BLaER1 treated with 17β-estradiol and CSF1 and Interleukin-3, amounts not matched to agents 10 nM and 100 nM (cell line): Measurements from ENCODE around the gene PAQR4.

ENCODE experiments used
- H3K27ac ChIP-seq, 11 experiments: shearing (Covaris generic); formaldehyde crosslinking; 2 replicates each; pipeline ENCODE4 v1.8.1; 2022
- H3K27me3 ChIP-seq, 11 experiments: shearing (Covaris generic); formaldehyde crosslinking; 2 replicates each; pipeline ENCODE4 v1.8.1; 2022
- H3K36me3 ChIP-seq, 11 experiments: shearing (Covaris generic); formaldehyde crosslinking; 2 replicates each; pipeline ENCODE4 v1.8.1; 2022
- H3K4me1 ChIP-seq, 10 experiments: shearing (Covaris generic); formaldehyde crosslinking; 2 replicates each; pipeline ENCODE4 v1.8.1; 2022
- H3K4me2 ChIP-seq, 11 experiments: shearing (Covaris generic); formaldehyde crosslinking; 2 replicates each; pipeline ENCODE4 v1.8.1; 2022
- H3K4me3 ChIP-seq, 10 experiments: shearing (Covaris generic); formaldehyde crosslinking; 2 replicates each; pipeline ENCODE4 v1.8.1; 2022
- H3K9ac ChIP-seq, 11 experiments: shearing (Covaris generic); formaldehyde crosslinking; 2 replicates each; pipeline ENCODE4 v1.8.1; 2022
- H3K9me3 ChIP-seq, 11 experiments: shearing (Covaris generic); formaldehyde crosslinking; replicated peaks in 1 of 11; 2 replicates each; pipeline ENCODE4 v1.8.1; 2022
- H4K20me1 ChIP-seq, 11 experiments: shearing (Covaris generic); formaldehyde crosslinking; 2 replicates each; pipeline ENCODE4 v1.8.1; 2022
- Cebpa-rat ChIP-seq, 11 experiments: shearing (Covaris generic); IDR thresholded peaks; 2 replicates each; pipeline ENCODE4 v1.8.1; 2022

The PAQR4 gene

DNA sequence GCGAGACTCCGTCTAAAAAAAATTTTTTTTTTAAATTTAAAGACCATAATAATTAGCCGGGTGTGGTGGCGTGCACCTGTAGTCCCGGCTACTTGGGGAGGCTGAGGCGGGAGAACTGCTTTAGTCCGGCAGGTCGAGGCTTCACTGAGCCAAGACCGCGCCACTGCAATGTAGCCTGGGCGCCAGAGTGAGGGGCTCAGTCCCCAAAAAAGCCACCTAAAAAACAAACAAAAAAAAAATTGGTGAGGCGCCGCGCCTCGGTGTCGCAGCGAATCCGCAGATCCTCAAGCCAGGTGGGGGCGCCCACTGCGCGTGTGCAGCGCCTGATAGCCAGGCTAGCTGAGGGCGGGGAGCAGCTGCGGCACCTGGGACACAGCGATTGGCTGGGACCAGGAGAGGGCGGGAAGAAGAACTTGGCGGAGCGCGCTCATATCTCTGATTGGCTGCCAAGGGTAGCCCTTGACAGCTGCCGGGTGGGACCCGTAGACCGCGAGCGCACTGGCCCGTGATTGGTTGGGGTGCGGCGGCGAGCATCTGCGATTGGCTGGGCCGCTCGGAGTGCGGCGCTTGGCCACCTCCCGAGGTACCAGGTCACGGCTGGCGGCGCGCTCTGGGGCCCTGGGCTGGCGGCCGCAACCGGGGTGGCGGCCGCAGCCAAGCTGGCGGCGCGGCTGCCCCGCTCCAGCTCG lies 34.6 kb downstream of the PAQR4 start:
- no peaks in the 10 kb centered on the region for H3K36me3 ChIP-seq
- H3K27me3 ChIP-seq: peaks cover 55 to 98% (median 91%) of the 10 kb centered on the region in 11 experiments
- peak overlapping the region in 1 of 11 experiments; percentile 44; a peak in 1 of 22 replicates for H3K9ac ChIP-seq
- H3K4me2 ChIP-seq: peak overlapping the region; percentile 79 to 87 (median 84)
- H4K20me1 ChIP-seq: peaks cover 0 to 21% (median 0%) of the 10 kb centered on the region in 11 experiments; a peak in 6 of 22 replicates
- no peak overlapping the region for H3K27ac ChIP-seq
- H3K4me1 ChIP-seq: peaks cover 31 to 48% (median 37%) of the 10 kb centered on the region in 10 experiments
- H3K4me3 ChIP-seq: peak overlapping the region; percentile 49 to 68 (median 57); a peak in 19 of 20 replicates
- TF ChIP-seq Cebpa-rat (IDR thresholded peaks at IDR 0.05): no peak
- no peaks in the 10 kb centered on the region for H3K9me3 ChIP-seq

- no peaks in the 10 kb centered on the region for H3K9me3 ChIP-seq
- peaks cover 0 to 15% (median 0%) of the 10 kb centered on the region in 11 experiments; a peak in 4 of 22 replicates for H4K20me1 ChIP-seq
- peak overlapping the region; percentile 79 to 87 (median 84) for H3K4me2 ChIP-seq
- H3K27me3 ChIP-seq: peaks cover 49 to 98% (median 85%) of the 10 kb centered on the region in 11 experiments
- H3K4me1 ChIP-seq: peaks cover 35 to 53% (median 42%) of the 10 kb centered on the region in 10 experiments
- no peaks in the 10 kb centered on the region for H3K36me3 ChIP-seq
- H3K4me3 ChIP-seq: peak overlapping the region; percentile 49 to 68 (median 57); a peak in 19 of 20 replicates
- TF ChIP-seq Cebpa-rat (IDR thresholded peaks at IDR 0.05): no peak
- H3K27ac ChIP-seq: no peak overlapping the region
- H3K9ac ChIP-seq: peak overlapping the region in 3 of 11 experiments; percentile 26 to 46 (median 44); a peak in 2 of 22 replicates
These were observed 35.2 kb downstream of the PAQR4 start for GRCh38 chr16:3004319-3004718.

- no peak for TF ChIP-seq Cebpa-rat (IDR thresholded peaks at IDR 0.05)
- Histone ChIP-seq H3K4me1 (peaks cover 35 to 59% (median 43%) of the 10 kb centered on the region in 10 experiments), H3K9ac (no peak overlapping the region), H3K9me3 (no peaks in the 10 kb centered on the region), H3K4me2 (peak overlapping the region in 10 of 11 experiments; percentile 29 to 86 (median 52); a peak in 18 of 22 replicates), H3K4me3 (peak overlapping the region in 4 of 10 experiments; percentile 35 to 58 (median 41); a peak in 6 of 20 replicates), H3K27me3 (peaks cover 44 to 98% (median 85%) of the 10 kb centered on the region in 11 experiments), H3K27ac (no peak overlapping the region), H3K36me3 (no peaks in the 10 kb centered on the region), H4K20me1 (peaks cover 0 to 14% (median 0%) of the 10 kb centered on the region in 11 experiments; a peak in 4 of 22 replicates)
These were observed 35.7 kb downstream of the PAQR4 start for GRCh38 chr16:3004781-3005284.

GRCh38 chr16:3007059-3007956 lies 38.2 kb downstream of the PAQR4 start:
- Histone ChIP-seq H3K9ac (peak overlapping the region in 8 of 11 experiments; percentile 4 to 53 (median 39); a peak in 13 of 22 replicates), H3K27ac (peak overlapping the region in 7 of 11 experiments; percentile 20 to 57 (median 42); a peak in 7 of 22 replicates), H3K4me2 (peak overlapping the region; percentile 89 to 100 (median 99)), H3K4me1 (peaks cover 37 to 60% (median 42%) of the 10 kb centered on the region in 10 experiments), H3K9me3 (no peaks in the 10 kb centered on the region), H4K20me1 (peaks cover 0 to 5% (median 0%) of the 10 kb centered on the region in 11 experiments; a peak in 4 of 22 replicates), H3K27me3 (peaks cover 46 to 97% (median 82%) of the 10 kb centered on the region in 11 experiments), H3K36me3 (no peaks in the 10 kb centered on the region), H3K4me3 (peak overlapping the region; percentile 28 to 64 (median 46); a peak in 19 of 20 replicates)
- no peak for TF ChIP-seq Cebpa-rat (IDR thresholded peaks at IDR 0.05)

DNA sequence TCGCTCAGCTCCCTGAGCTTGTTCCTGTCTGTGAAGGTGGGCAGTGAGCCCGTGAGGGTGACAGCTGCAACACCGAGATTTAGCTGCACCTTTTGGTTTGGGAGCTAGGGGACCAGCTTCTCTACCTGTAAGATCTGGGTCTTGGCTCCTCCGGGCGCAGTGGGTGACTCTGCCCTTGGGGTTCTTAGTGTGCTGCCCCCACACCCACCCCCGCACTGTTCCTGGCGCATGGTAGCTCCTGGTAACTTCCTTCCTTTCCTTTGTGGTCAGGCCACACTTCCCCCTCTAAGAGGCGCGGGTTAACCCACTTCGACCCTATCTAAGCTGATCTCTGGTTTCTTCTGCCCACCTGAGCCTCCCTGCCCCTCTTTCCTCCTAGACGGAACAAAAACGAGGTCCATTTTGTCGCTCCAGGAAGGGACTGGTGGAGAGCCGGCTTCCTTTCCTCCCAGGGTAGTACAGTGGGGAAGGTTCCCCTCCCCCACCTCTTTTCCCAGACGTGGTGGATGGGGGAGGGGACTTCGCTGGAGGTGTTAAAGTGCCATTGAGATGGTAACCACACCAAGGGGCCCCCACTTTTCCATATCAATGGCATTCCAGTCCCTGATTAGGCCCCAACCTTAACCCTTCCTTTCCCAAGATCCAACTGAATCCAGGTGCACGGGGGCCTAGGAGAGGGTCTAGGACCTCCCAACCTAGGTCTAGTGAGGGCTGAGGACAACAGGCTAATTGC lies 39.0 kb downstream of the PAQR4 start:
- Histone ChIP-seq H3K27me3 (peaks cover 54 to 97% (median 82%) of the 10 kb centered on the region in 11 experiments), H3K4me1 (peaks cover 41 to 64% (median 49%) of the 10 kb centered on the region in 10 experiments), H3K9ac (peak overlapping the region in 9 of 11 experiments; percentile 4 to 53 (median 37); a peak in 14 of 22 replicates), H3K4me3 (peak overlapping the region; percentile 28 to 64 (median 46)), H3K36me3 (no peaks in the 10 kb centered on the region), H3K9me3 (no peaks in the 10 kb centered on the region), H4K20me1 (peaks cover 0 to 9% (median 0%) of the 10 kb centered on the region in 11 experiments; a peak in 6 of 22 replicates), H3K27ac (peak overlapping the region in 9 of 11 experiments; percentile 20 to 58 (median 42); a peak in 14 of 22 replicates), H3K4me2 (peak overlapping the region; percentile 89 to 100 (median 99))
- TF ChIP-seq Cebpa-rat (IDR thresholded peaks at IDR 0.05): no peak

- no peak for TF ChIP-seq Cebpa-rat (IDR thresholded peaks at IDR 0.05)
- H3K27ac ChIP-seq: peak overlapping the region in 7 of 11 experiments; percentile 25 to 58 (median 43); a peak in 9 of 22 replicates
- peaks cover 59 to 98% (median 84%) of the 10 kb centered on the region in 11 experiments for H3K27me3 ChIP-seq
- H3K9ac ChIP-seq: peak overlapping the region in 1 of 11 experiments; percentile 48; a peak in 1 of 22 replicates
- H3K9me3 ChIP-seq: no peaks in the 10 kb centered on the region
- peaks cover 0 to 14% (median 0%) of the 10 kb centered on the region in 11 experiments; a peak in 6 of 22 replicates for H4K20me1 ChIP-seq
- peak overlapping the region; percentile 89 to 100 (median 99) for H3K4me2 ChIP-seq
- no peaks in the 10 kb centered on the region for H3K36me3 ChIP-seq
- peaks cover 41 to 65% (median 50%) of the 10 kb centered on the region in 10 experiments for H3K4me1 ChIP-seq
- H3K4me3 ChIP-seq: peak overlapping the region in 7 of 10 experiments; percentile 39 to 64 (median 47); a peak in 9 of 20 replicates
These were observed 39.5 kb downstream of the PAQR4 start for GRCh38 chr16:3008690-3009037.

- no peak for TF ChIP-seq Cebpa-rat (IDR thresholded peaks at IDR 0.05)
- Histone ChIP-seq H3K9ac (no peak overlapping the region), H4K20me1 (peaks cover 0 to 15% (median 0%) of the 10 kb centered on the region in 11 experiments; a peak in 5 of 22 replicates)
These were observed 40.6 kb downstream of the PAQR4 start for GRCh38 chr16:3009568-3010390.

More at GRCh38 chr16:3009568-3010390, 40.6 kb downstream of the PAQR4 start:
- no peaks in the 10 kb centered on the region for H3K9me3 ChIP-seq
- no peak overlapping the region for H3K4me3 ChIP-seq
- peaks cover 41 to 60% (median 50%) of the 10 kb centered on the region in 10 experiments for H3K4me1 ChIP-seq
- peaks cover 63 to 99% (median 85%) of the 10 kb centered on the region in 11 experiments for H3K27me3 ChIP-seq
- no peaks in the 10 kb centered on the region for H3K36me3 ChIP-seq
- no peak overlapping the region for H3K27ac ChIP-seq
- peak overlapping the region in 6 of 11 experiments; percentile 94 to 99 (median 98); a peak in 10 of 22 replicates for H3K4me2 ChIP-seq
